ENCODE results near the gene ERLIN1. TPM values are rescaled to one million over a fixed set of nuclear protein-coding genes. Genes with fewer than 3 reads are reported as not detected.

The ERLIN1 gene
- total RNA-seq (2014; rRNA removed; shearing (Covaris generic)), result 45.7 and 48.0 TPM in 2 replicates
- polyA plus RNA-seq (2014; cell fraction: nucleus; rRNA removed), result 36.4 and 39.1 TPM in 2 replicates

- DNase-seq (ENCODE audit: extremely low read depth, low read depth), result peak; percentile 87
These were observed at the start of gene ERLIN1 for GRCh38 chr10:100185364-100186252. Gene ERLIN1 (minus strand): TSS chr10:100186029. CDS start chr10:100185626, 403 bp downstream.

GRCh38 chr10:100232101-100232500, 46.3 kb upstream of the ERLIN1 start:
- DNase-seq (ENCODE audit: extremely low read depth, low read depth), result no peak

- DNase-seq (ENCODE audit: extremely low read depth, low read depth), result no peak
These were observed 44.1 kb upstream of the ERLIN1 start for GRCh38 chr10:100229819-100230422.

GRCh38 chr10:100223879-100224278, 38.0 kb upstream of the ERLIN1 start:
- no peak for DNase-seq (ENCODE audit: extremely low read depth, low read depth)

- DNase-seq (ENCODE audit: extremely low read depth, low read depth), result no peak
These were observed 36.7 kb upstream of the ERLIN1 start for GRCh38 chr10:100222529-100222928.

- DNase-seq (ENCODE audit: extremely low read depth, low read depth), result no peak
These were observed 30.2 kb upstream of the ERLIN1 start for GRCh38 chr10:100216006-100216405.

GRCh38 chr10:100209303-100209702, 23.5 kb upstream of the ERLIN1 start:
- no peak for DNase-seq (ENCODE audit: extremely low read depth, low read depth)

GRCh38 chr10:100208276-100208675, 22.4 kb upstream of the ERLIN1 start:
- DNase-seq (ENCODE audit: extremely low read depth, low read depth), result no peak

- no peak for DNase-seq (ENCODE audit: extremely low read depth, low read depth)
These were observed 18.5 kb upstream of the ERLIN1 start for GRCh38 chr10:100204370-100204769.

GRCh38 chr10:100201549-100201948, 15.7 kb upstream of the ERLIN1 start:
- DNase-seq (ENCODE audit: extremely low read depth, low read depth), result no peak

GRCh38 chr10:100194711-100195110, 8.9 kb upstream of the ERLIN1 start:
- DNase-seq (ENCODE audit: extremely low read depth, low read depth), result no peak

GRCh38 chr10:100192350-100192749, 6.5 kb upstream of the ERLIN1 start:
- no peak for DNase-seq (ENCODE audit: extremely low read depth, low read depth)

GRCh38 chr10:100186253-100187212, 704 bp upstream of the ERLIN1 start:
- DNase-seq (ENCODE audit: extremely low read depth, low read depth), result peak; percentile 26

GRCh38 chr10:100184840-100185239, 989 bp downstream of the ERLIN1 start:
- DNase-seq (ENCODE audit: extremely low read depth, low read depth), result no peak

GRCh38 chr10:100184426-100184825, 1.4 kb downstream of the ERLIN1 start:
- no peak for DNase-seq (ENCODE audit: extremely low read depth, low read depth)

- no peak for DNase-seq (ENCODE audit: extremely low read depth, low read depth)
These were observed 2.3 kb downstream of the ERLIN1 start for GRCh38 chr10:100183481-100183880.

- no peak for DNase-seq (ENCODE audit: extremely low read depth, low read depth)
These were observed 2.9 kb downstream of the ERLIN1 start for GRCh38 chr10:100182908-100183307.

- no peak for DNase-seq (ENCODE audit: extremely low read depth, low read depth)
These were observed 3.5 kb downstream of the ERLIN1 start for GRCh38 chr10:100182281-100182680.

GRCh38 chr10:100175875-100176274, 10.0 kb downstream of the ERLIN1 start:
- no peak for DNase-seq (ENCODE audit: extremely low read depth, low read depth)

Data from NCI-H460 (cell line).